HepG2 (cell line): ENCODE results near the gene VPS11. TPM values are rescaled to one million over a fixed set of nuclear protein-coding genes. Genes with fewer than 3 reads are reported as not detected.

Experiments
- ASH2L ChIP-seq: fragments of 300-600, 200-600 bp; sonication (generic); IDR thresholded peaks from 2 replicates; pipeline ENCODE4 v1.7.0; 2017; ENCODE audit warnings: low read depth, mild to moderate bottlenecking, moderate library complexity, mixed read lengths, low read length; ENCODE audit not compliant: insufficient read length
- BRD4 ChIP-seq: sonication (generic); formaldehyde crosslinking; IDR thresholded peaks from 2 replicates; pipeline ENCODE4 v1.4.0; 2020; ENCODE audit warnings: missing genetic modification reagents
- CBFB ChIP-seq: sonication (generic); formaldehyde crosslinking; IDR thresholded peaks from 2 replicates; pipeline ENCODE4 v1.4.0; 2020; ENCODE audit warnings: missing genetic modification reagents
- HMGA1 ChIP-seq: sonication (generic); formaldehyde crosslinking; conservative IDR thresholded peaks from 2 replicates; pipeline ENCODE4 v1.4.0; 2020; ENCODE audit warnings: missing genetic modification reagents
- HNF4G ChIP-seq, 2 experiments: sonication (generic) in 1 of 2; formaldehyde crosslinking in 1 of 2; IDR thresholded peaks; 2 replicates each; pipeline versions ENCODE4 v1.4.0 to v1.6.1; 2011 to 2020; ENCODE audit warnings: borderline replicate concordance in 2 of 2, low read depth in 2 of 2, mild to moderate bottlenecking in 2 of 2, low read length in 1 of 2, missing genetic modification reagents in 1 of 2, moderate library complexity in 1 of 2
- HNRNPH1 ChIP-seq: fragments of 200-400 bp; formaldehyde crosslinking; optimal IDR thresholded peaks from 2 replicates; pipeline ENCODE3; 2017; ENCODE audit warnings: mild to moderate bottlenecking, low read depth, low read length
- HNRNPL ChIP-seq: fragments of 200-400 bp; formaldehyde crosslinking; IDR thresholded peaks from 2 replicates; pipeline ENCODE4 v1.6.1; 2017; ENCODE audit warnings: mild to moderate bottlenecking, low read depth, low read length
- KLF16 ChIP-seq, 2 experiments: sonication (generic) in 1 of 2; formaldehyde crosslinking in 1 of 2; IDR thresholded peaks; 2 replicates each; pipeline versions ENCODE4 v1.6.1 to v1.8.0; 2016 to 2023; ENCODE audit warnings: missing genetic modification reagents in 2 of 2, missing compliant biosample characterization in 1 of 2
- KMT2B ChIP-seq: IDR thresholded peaks from 2 replicates; pipeline ENCODE4 v1.6.1; 2016; ENCODE audit warnings: missing genetic modification reagents, missing compliant biosample characterization
- MTF1 ChIP-seq: sonication (generic); formaldehyde crosslinking; IDR thresholded peaks from 2 replicates; pipeline ENCODE4 v1.5.0; 2020; ENCODE audit warnings: missing genetic modification reagents
- PCBP1 ChIP-seq: fragments of 200-400 bp; formaldehyde crosslinking; IDR thresholded peaks from 2 replicates; pipeline ENCODE4 v1.6.1; 2017; ENCODE audit warnings: mild to moderate bottlenecking, low read depth, low read length, borderline replicate concordance
- POLR2G ChIP-seq: fragments of 200-400 bp; formaldehyde crosslinking; IDR thresholded peaks from 2 replicates; pipeline ENCODE4 v1.6.1; 2018; ENCODE audit warnings: mild to moderate bottlenecking, low read depth, low read length, moderate library complexity
- RAD21 ChIP-seq: fragments of 450-650 bp; formaldehyde crosslinking; IDR thresholded peaks from 2 replicates; pipeline ENCODE4 v1.5.0; 2020; ENCODE audit warnings: mild to moderate bottlenecking
- TGIF2 ChIP-seq: IDR thresholded peaks from 2 replicates; pipeline ENCODE4 v1.6.1; 2016; ENCODE audit warnings: control low read depth, missing compliant biosample characterization
- TOPORS ChIP-seq: sonication (generic); formaldehyde crosslinking; IDR thresholded peaks from 2 replicates; pipeline ENCODE4 v1.8.0; 2023; ENCODE audit warnings: mild to moderate bottlenecking, missing genetic modification reagents
- ZBTB1 ChIP-seq: sonication (generic); formaldehyde crosslinking; IDR thresholded peaks from 2 replicates; pipeline ENCODE4 v1.4.0; 2020; ENCODE audit warnings: missing genetic modification reagents, borderline replicate concordance
- ZFP37 ChIP-seq: sonication (generic); formaldehyde crosslinking; IDR thresholded peaks from 2 replicates; pipeline ENCODE4 v1.4.0; 2020; ENCODE audit warnings: missing genetic modification reagents, borderline replicate concordance
- ZHX1 ChIP-seq: sonication (generic); formaldehyde crosslinking; IDR thresholded peaks from 2 replicates; pipeline ENCODE4 v1.8.1; 2022; ENCODE audit warnings: low read depth, mild to moderate bottlenecking, missing genetic modification reagents
- ZNF17 ChIP-seq: sonication (generic); formaldehyde crosslinking; IDR thresholded peaks from 2 replicates; pipeline ENCODE4 v1.5.0; 2020; ENCODE audit warnings: mild to moderate bottlenecking, missing genetic modification reagents
- ZNF263 ChIP-seq: sonication (generic); formaldehyde crosslinking; IDR thresholded peaks from 2 replicates; pipeline ENCODE4 v1.4.0; 2020; ENCODE audit warnings: missing genetic modification reagents
- ZNF274 ChIP-seq: sonication (generic); formaldehyde crosslinking; IDR thresholded peaks from 2 replicates; pipeline ENCODE4 v1.5.1; 2020; ENCODE audit warnings: mild to moderate bottlenecking, missing genetic modification reagents
- ZNF34 ChIP-seq: sonication (generic); formaldehyde crosslinking; IDR thresholded peaks from 2 replicates; pipeline ENCODE4 v1.4.0; 2020; ENCODE audit warnings: mild to moderate bottlenecking, missing genetic modification reagents, borderline replicate concordance
- ZNF431 ChIP-seq: sonication (generic); formaldehyde crosslinking; IDR thresholded peaks from 2 replicates; pipeline ENCODE4 v1.9.0; 2022; ENCODE audit warnings: missing genetic modification reagents, low read depth, mild to moderate bottlenecking, borderline replicate concordance
- ZNF740 ChIP-seq: sonication (generic); formaldehyde crosslinking; IDR thresholded peaks from 2 replicates; pipeline ENCODE4 v1.4.0; 2020; ENCODE audit warnings: missing genetic modification reagents
- ZNF75D ChIP-seq: sonication (generic); formaldehyde crosslinking; IDR thresholded peaks from 2 replicates; pipeline ENCODE4 v1.8.1; 2023; ENCODE audit warnings: missing genetic modification reagents, mild to moderate bottlenecking, borderline replicate concordance
- ZNF768 ChIP-seq: sonication (generic); formaldehyde crosslinking; IDR thresholded peaks from 2 replicates; pipeline ENCODE4 v1.4.0; 2020; ENCODE audit warnings: missing genetic modification reagents
- polyA plus RNA-seq, 8 experiments: library from polyadenylated mRNA; depleted of rRNA in 3 of 8; stranded (reverse) in 7 of 8; unstranded in 1 of 8; fragments of >200 nt; fragmentation: Illumina TruSeq in 4 of 8; extraction: Trizol in 4 of 8; gene quantifications; 2 replicates each; pipeline versions ENCODE4 v1.2.1 to v1.2.3, GENCODE V29; 2011 to 2016; ENCODE audit warnings: low read depth in 4 of 8, missing spikeins in 1 of 8, mixed read lengths in 1 of 8; ENCODE audit not compliant: insufficient read depth in 1 of 8
- total RNA-seq, 5 experiments: library from RNA; depleted of rRNA; stranded (reverse); fragments of >200 nt; fragmentation: Illumina TruSeq; extraction: Trizol; gene quantifications; 2 replicates each; pipeline ENCODE4 v1.2.3, GENCODE V29; 2016; ENCODE audit warnings: low read depth in 1 of 5

The VPS11 gene
- total and polyA plus RNA-seq, 2 of the 13 experiments (the other 11 are each of a cell fraction or from before 2014, with no cell fraction given): 13.7 to 21.6 TPM

GRCh38 chr11:119121008-119121810, 53.6 kb downstream of the VPS11 start, which contains the start of gene HINFP (continued):
- TF ChIP-seq KLF16 (CRISPR knock-in tag; IDR thresholded peaks at IDR 0.05): peak in 1 of 2 experiments; percentile 42; a peak in 1 of 4 replicates
- peak; percentile 40 for TF ChIP-seq ASH2L
- TF ChIP-seq ZBTB1: no peak
- TF ChIP-seq CBFB: no peak
- peak; percentile 69 for TF ChIP-seq TGIF2
- 0 out of 2 replicates have a peak, but pooled peaks have one; percentile 59 for TF ChIP-seq ZNF740 (CRISPR knock-in tag)
- TF ChIP-seq HNRNPL: no peak
- TF ChIP-seq ZHX1 (CRISPR knock-in tag): no peak
- no peak for TF ChIP-seq ZNF17 (CRISPR knock-in tag)
- no peak for TF ChIP-seq ZNF431 (CRISPR knock-in tag)
- peak; percentile 84; the same call in 1 of the 2 replicates for TF ChIP-seq TOPORS (CRISPR knock-in tag)
- peak; percentile 87 for TF ChIP-seq ZFP37 (CRISPR knock-in tag)
- 0 out of 2 replicates have a peak, but pooled peaks have one; percentile 31 for TF ChIP-seq BRD4 (CRISPR knock-in tag)
- TF ChIP-seq ZNF274 (CRISPR knock-in tag): peak; percentile 51; the same call in 1 of the 2 replicates
- TF ChIP-seq HNRNPH1: no peak
- TF ChIP-seq RAD21 (CRISPR knock-in tag): 0 out of 2 replicates have a peak, but pooled peaks have one; percentile 20
- no peak for TF ChIP-seq ZNF34 (CRISPR knock-in tag)
- peak; percentile 94 for TF ChIP-seq POLR2G
- no peak; the same call in 1 of the 2 replicates for TF ChIP-seq ZNF768 (CRISPR knock-in tag)
- TF ChIP-seq HMGA1 (CRISPR knock-in tag): no peak
- TF ChIP-seq PCBP1: 0 out of 2 replicates have a peak, but pooled peaks have one; percentile 34
- no peak; the same call in 1 of the 2 replicates for TF ChIP-seq HNF4G (IDR thresholded peaks at IDR 0.05; ENCODE audit: borderline replicate concordance, low read depth, low read length)
- TF ChIP-seq HNF4G (CRISPR knock-in tag; IDR thresholded peaks at IDR 0.05; ENCODE audit: borderline replicate concordance, low read depth): no peak; the same call in 1 of the 2 replicates
- no peak for TF ChIP-seq MTF1 (CRISPR knock-in tag)
- no peak for TF ChIP-seq ZNF75D (CRISPR knock-in tag)
- TF ChIP-seq ZNF263: 0 out of 2 replicates have a peak, but pooled peaks have one; percentile 38
- TF ChIP-seq KMT2B (CRISPR knock-in tag): 0 out of 2 replicates have a peak, but pooled peaks have one; percentile 50
